Bronchial epithelial cell (primary cell): ENCODE measurements around the gene BFSP1. TPM values are rescaled to one million over a fixed set of nuclear protein-coding genes. Genes with fewer than 3 reads are reported as not detected.

Source experiments
- DNase-seq: peaks from one replicate; pipeline ENCODE4 v3.0.0-alpha.2; 2010; ENCODE audit warnings: low read depth
- FAIRE-seq: peaks from 2 replicates; lab custom pipeline; 2011; peaks lifted over from hg19 to GRCh38; lab: Jason Lieb, UNC
- H3K27me3 ChIP-seq: 2 replicates; pipeline ENCODE4 v1.5.1; 2011; ENCODE audit warnings: low read length; ENCODE audit not compliant: control insufficient read depth, insufficient read depth
- H3K36me3 ChIP-seq: 2 replicates; pipeline ENCODE4 v1.5.1; 2011; ENCODE audit warnings: low read length; ENCODE audit not compliant: control insufficient read depth, insufficient read depth
- H3K4me3 ChIP-seq: 2 replicates; pipeline ENCODE4 v1.5.1; 2011; ENCODE audit warnings: mild to moderate bottlenecking, low read depth, low read length, control low read depth
- CTCF ChIP-seq: IDR thresholded peaks from 2 replicates; pipeline ENCODE4 v1.5.1; 2011; ENCODE audit warnings: mild to moderate bottlenecking, moderate library complexity, low read length, control low read depth, inconsistent platforms; ENCODE audit not compliant: insufficient read depth, severe bottlenecking
- total RNA-seq: library from RNA; depleted of rRNA; stranded (reverse); fragments of >200 nt; gene quantifications from 2 replicates; pipeline ENCODE4 v1.2.1, GENCODE V29; 2014

Gene BFSP1
- total RNA-seq, 1 donor from 2014 or later = 2.9 TPM

- no peak overlapping the region for H3K4me3 ChIP-seq
- H3K36me3 ChIP-seq = no peaks in the 10 kb centered on the region
- H3K27me3 ChIP-seq = no peaks in the 10 kb centered on the region
- no peak for TF ChIP-seq CTCF
- FAIRE-seq (no peak), DNase-seq (no peak)
Observed at GRCh38 chr20:17491041-17491440, 40.1 kb downstream of the BFSP1 start.

- Histone ChIP-seq H3K4me3 (no peak overlapping the region), H3K36me3 (no peaks in the 10 kb centered on the region), H3K27me3 (no peaks in the 10 kb centered on the region)
- DNase-seq (no peak), FAIRE-seq (no peak)
- no peak for TF ChIP-seq CTCF
Observed at GRCh38 chr20:17490501-17490900, 40.7 kb downstream of the BFSP1 start.

- no peak for FAIRE-seq
- Histone ChIP-seq H3K36me3 (no peaks in the 10 kb centered on the region), H3K27me3 (no peaks in the 10 kb centered on the region), H3K4me3 (no peak overlapping the region)
- no peak for TF ChIP-seq CTCF
- no peak for DNase-seq
Observed at GRCh38 chr20:17488916-17489600, 42.1 kb downstream of the BFSP1 start.

- TF ChIP-seq CTCF = no peak
- Histone ChIP-seq H3K36me3 (no peaks in the 10 kb centered on the region), H3K4me3 (no peak overlapping the region), H3K27me3 (peaks cover 2% of the 10 kb centered on the region)
- FAIRE-seq (no peak), DNase-seq (peak; percentile 6)
Observed at GRCh38 chr20:17485017-17485416, 46.2 kb downstream of the BFSP1 start.

- no peak overlapping the region for H3K4me3 ChIP-seq
- no peak for FAIRE-seq
- DNase-seq = no peak
- H3K27me3 ChIP-seq = peaks cover 2% of the 10 kb centered on the region
- no peaks in the 10 kb centered on the region for H3K36me3 ChIP-seq
- TF ChIP-seq CTCF = no peak
Observed at GRCh38 chr20:17482536-17482935, 48.6 kb downstream of the BFSP1 start.

GRCh38 chr20:17481661-17482060 lies 49.5 kb downstream of the BFSP1 start:
- no peak for DNase-seq
- no peak for FAIRE-seq
- Histone ChIP-seq H3K36me3 (no peaks in the 10 kb centered on the region), H3K4me3 (no peak overlapping the region), H3K27me3 (peaks cover 2% of the 10 kb centered on the region)
- TF ChIP-seq CTCF = no peak
